ENCODE measurements around the gene VPREB3.

Gene VPREB3

GRCh38 chr22:23760056-23760455 lies 5.8 kb upstream of the VPREB3 start:
- intact Hi-C loops (cut with DNase I; ENCODE audit: low total_unique reads) = no loop called here
- H3K4me1 ChIP-seq = peaks cover 0 to 25% (median 21%) of the 10 kb centered on the region in 4 donors

GRCh38 chr22:23759566-23759965 lies 5.3 kb upstream of the VPREB3 start:
- peaks cover 0 to 20% (median 18%) of the 10 kb centered on the region in 4 donors for H3K4me1 ChIP-seq
- H3K27ac ChIP-seq = no peak overlapping the region
- H3K27me3 ChIP-seq = no peaks in the 10 kb centered on the region
- no peak for TF ChIP-seq CTCF (IDR thresholded peaks at IDR 0.05)
- no peaks in the 10 kb centered on the region for H3K9me3 ChIP-seq
- intact Hi-C loops (cut with DNase I; ENCODE audit: low total_unique reads) = loop anchor here (10.0 kb wide), 1 partner anchor 235 kb away; no protein-coding TSS in a partner anchor
- DNase-seq = no peak
- H3K4me3 ChIP-seq = no peak overlapping the region
- H3K36me3 ChIP-seq = no peaks in the 10 kb centered on the region

More at GRCh38 chr22:23760056-23760455, 5.8 kb upstream of the VPREB3 start:
- Histone ChIP-seq H3K27ac (no peak overlapping the region), H3K4me3 (no peak overlapping the region), H3K9me3 (no peaks in the 10 kb centered on the region), H3K27me3 (no peaks in the 10 kb centered on the region), H3K36me3 (peaks cover 0 to 4% (median 0%) of the 10 kb centered on the region in 3 donors)
- no peak for DNase-seq
- TF ChIP-seq CTCF (IDR thresholded peaks at IDR 0.05) = no peak

GRCh38 chr22:23756891-23757290 lies 2.7 kb upstream of the VPREB3 start:
- no peak overlapping the region for H3K27ac ChIP-seq
- H3K27me3 ChIP-seq = no peaks in the 10 kb centered on the region
- no peaks in the 10 kb centered on the region for H3K36me3 ChIP-seq
- no peak for DNase-seq
- no peak for TF ChIP-seq CTCF (IDR thresholded peaks at IDR 0.05)
- intact Hi-C loops (cut with DNase I; ENCODE audit: low total_unique reads) = loop anchor here (10.0 kb wide), 1 partner anchor 232 kb away; no protein-coding TSS in a partner anchor
- no peaks in the 10 kb centered on the region for H3K9me3 ChIP-seq
- H3K4me3 ChIP-seq = no peak overlapping the region
- no peaks in the 10 kb centered on the region for H3K4me1 ChIP-seq

GRCh38 chr22:23755711-23756110 lies 1.5 kb upstream of the VPREB3 start:
- no peak overlapping the region for H3K4me3 ChIP-seq
- intact Hi-C loops (cut with DNase I; ENCODE audit: low total_unique reads) = loop anchor here (10.0 kb wide), 1 partner anchor 231 kb away; no protein-coding TSS in a partner anchor
- H3K9me3 ChIP-seq = no peaks in the 10 kb centered on the region
- no peaks in the 10 kb centered on the region for H3K27me3 ChIP-seq
- H3K4me1 ChIP-seq = peaks cover 0 to 6% (median 1%) of the 10 kb centered on the region in 4 donors
- no peak overlapping the region for H3K27ac ChIP-seq
- TF ChIP-seq CTCF (IDR thresholded peaks at IDR 0.05) = no peak
- H3K36me3 ChIP-seq = no peaks in the 10 kb centered on the region
- no peak for DNase-seq

- no peaks in the 10 kb centered on the region for H3K9me3 ChIP-seq
- intact Hi-C loops (cut with DNase I; ENCODE audit: low total_unique reads) = loop anchor here (10.0 kb wide), 1 partner anchor 230 kb away; no protein-coding TSS in a partner anchor
- H3K27ac ChIP-seq = no peak overlapping the region
- no peak overlapping the region for H3K4me3 ChIP-seq
- no peak for TF ChIP-seq CTCF (IDR thresholded peaks at IDR 0.05)
- H3K27me3 ChIP-seq = no peaks in the 10 kb centered on the region
- H3K36me3 ChIP-seq = no peaks in the 10 kb centered on the region
- no peak for DNase-seq
- H3K4me1 ChIP-seq = peaks cover 0 to 11% (median 4%) of the 10 kb centered on the region in 4 donors
These were observed 883 bp upstream of the VPREB3 start for GRCh38 chr22:23754980-23755636.
